Coronary artery (tissue), 2 donors: ENCODE data around the gene FER1L5.

ENCODE experiments used
- DNase-seq: peaks from one replicate; pipeline ENCODE4 v3.0.0-alpha.2; 2017; ENCODE audit warnings: low spot score
- H3K27ac ChIP-seq, 2 donors: fragments of 200-600 bp; sonication (generic); one replicate each; pipeline ENCODE4 v1.5.1; 2016 to 2019
- H3K4me3 ChIP-seq: fragments of 200-600 bp; sonication (generic); 2 replicates; pipeline ENCODE4 v1.5.1; 2016; ENCODE audit warnings: mild to moderate bottlenecking, moderate library complexity
- CTCF ChIP-seq: fragments of 200-600 bp; sonication (generic); IDR thresholded peaks from one replicate; pipeline ENCODE4 v1.5.1; 2019; ENCODE audit warnings: antibody characterized with exemption

The FER1L5 gene

DNA sequence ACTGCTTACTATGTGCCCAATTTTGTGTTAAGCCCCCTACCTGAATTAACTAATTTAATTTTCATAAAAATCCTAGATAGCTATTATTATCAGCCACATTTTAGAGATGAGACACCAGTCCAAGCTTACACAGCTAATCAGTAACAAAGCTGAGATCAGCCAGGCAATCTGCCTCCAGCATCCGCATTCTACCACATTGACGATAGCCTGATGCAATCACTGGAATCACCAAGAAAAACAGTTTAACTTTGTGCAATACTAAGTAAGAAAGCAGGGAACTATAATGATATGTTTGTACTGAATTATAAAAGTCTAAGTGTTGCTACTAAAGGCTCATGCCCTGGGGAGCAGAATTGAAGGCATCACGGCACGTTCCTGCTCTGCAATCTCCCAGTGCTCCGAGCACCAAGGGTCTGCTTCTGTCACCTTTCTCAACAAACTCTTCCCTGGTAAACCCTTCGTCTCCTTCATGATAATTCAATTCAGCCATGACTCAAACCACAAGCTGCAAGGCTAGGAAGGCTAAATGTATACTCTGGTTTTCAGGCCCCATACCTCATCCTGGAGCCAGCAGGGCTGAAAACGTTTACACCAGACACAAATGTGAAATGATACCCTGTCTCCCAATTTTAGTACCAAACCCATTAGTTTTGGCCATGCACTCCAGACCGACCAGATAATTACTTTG lies 23.8 kb upstream of the FER1L5 start:
- peak overlapping the region; percentile 41 to 58 for H3K27ac ChIP-seq
- TF ChIP-seq CTCF, result no peak
- DNase-seq, result no peak
- no peak overlapping the region for H3K4me3 ChIP-seq

GRCh38 chr2:96622544-96622943 lies 20.0 kb upstream of the FER1L5 start:
- TF ChIP-seq CTCF, result no peak
- DNase-seq, result no peak
- H3K27ac ChIP-seq, result no peak overlapping the region
- H3K4me3 ChIP-seq, result no peak overlapping the region

DNA sequence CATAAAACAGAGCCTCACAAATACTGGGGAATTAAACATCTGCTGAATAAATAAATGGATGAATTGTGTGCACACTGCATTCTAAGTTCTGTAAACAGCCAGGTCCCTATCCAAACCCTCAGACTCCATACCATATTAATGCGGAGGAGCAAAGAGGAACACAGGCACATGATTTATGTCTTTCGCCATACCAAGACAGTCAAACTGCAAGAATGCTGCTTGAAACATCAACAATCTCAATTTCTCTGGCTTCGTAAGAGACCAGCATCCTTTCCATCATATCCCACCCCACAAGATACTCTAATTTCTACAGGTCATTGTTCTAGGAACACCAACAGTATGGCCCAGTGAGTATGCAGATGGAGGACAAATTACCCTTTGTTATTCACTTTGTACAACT lies 19.4 kb upstream of the FER1L5 start:
- no peak overlapping the region for H3K27ac ChIP-seq
- no peak for TF ChIP-seq CTCF
- no peak overlapping the region for H3K4me3 ChIP-seq
- no peak for DNase-seq

DNA sequence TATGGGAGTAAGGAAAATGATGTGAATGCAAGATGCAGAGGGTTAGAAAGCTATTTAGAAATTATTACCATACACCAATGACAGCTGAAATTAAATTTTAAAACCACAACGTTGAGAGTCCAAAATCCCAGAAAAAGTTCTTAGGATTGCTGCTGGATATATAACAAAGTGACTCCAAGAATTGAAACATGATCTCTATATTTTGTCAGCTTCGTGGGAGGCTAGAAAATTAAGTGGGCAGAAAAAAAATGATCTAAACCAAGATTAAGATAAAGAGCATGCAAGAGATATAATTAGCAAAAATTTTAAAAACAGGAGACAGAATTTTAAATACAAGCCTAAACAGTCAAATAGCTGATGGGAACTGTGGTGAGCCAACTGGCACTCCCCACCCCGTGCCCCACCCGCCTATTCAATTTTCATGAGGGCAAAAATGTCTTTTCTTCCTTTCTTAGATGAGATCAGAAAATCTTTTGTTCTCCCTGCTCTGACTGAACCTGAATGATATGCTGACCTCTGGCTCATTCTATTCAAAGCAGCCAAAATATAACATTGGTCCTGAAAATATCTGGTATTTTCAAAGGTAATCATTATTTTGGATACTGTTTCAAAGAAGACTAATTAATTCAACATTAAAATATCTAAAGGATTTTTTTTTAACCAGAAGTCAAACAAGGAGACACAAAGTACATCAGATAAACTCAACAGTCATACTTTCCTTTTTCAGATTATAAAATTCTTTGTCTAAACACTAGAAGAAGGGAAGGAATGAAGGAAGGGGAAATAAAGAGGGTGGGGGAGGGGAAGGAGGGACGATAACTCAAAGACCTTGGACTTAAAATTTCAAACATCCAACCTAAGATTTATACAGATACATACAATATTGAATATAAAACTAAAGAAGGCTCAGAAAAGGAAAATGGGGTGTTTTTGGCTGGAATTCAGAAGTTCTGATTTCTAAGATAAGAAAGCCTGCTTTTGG lies 16.7 kb upstream of the FER1L5 start:
- no peak for TF ChIP-seq CTCF
- DNase-seq, result no peak
- Histone ChIP-seq H3K27ac (peak overlapping the region in 1 of 2 donors; percentile 6), H3K4me3 (no peak overlapping the region)

GRCh38 chr2:96626553-96626942 lies 16.0 kb upstream of the FER1L5 start:
- Histone ChIP-seq H3K4me3 (no peak overlapping the region), H3K27ac (no peak overlapping the region)
- no peak for DNase-seq
- TF ChIP-seq CTCF, result no peak

GRCh38 chr2:96631804-96632435 lies 10.6 kb upstream of the FER1L5 start:
- DNase-seq, result no peak
- Histone ChIP-seq H3K4me3 (no peak overlapping the region), H3K27ac (peak overlapping the region in 1 of 2 donors; percentile 53)
- no peak for TF ChIP-seq CTCF
